CD4-positive, alpha-beta T cell treated with Interferon alpha-2 for 1 hour (primary cell): ENCODE data around the gene JPH3.
"Not testable (repeated sequence)": the region's sequence is repeated elsewhere in the genome, so short reads cannot be mapped to it uniquely, and the experiment has no call there.

Experiments
- DNase-seq, 2 donors: peaks; one replicate each; pipeline ENCODE4 v3.0.0-alpha.2; 2020 to 2022

Gene JPH3

DNA sequence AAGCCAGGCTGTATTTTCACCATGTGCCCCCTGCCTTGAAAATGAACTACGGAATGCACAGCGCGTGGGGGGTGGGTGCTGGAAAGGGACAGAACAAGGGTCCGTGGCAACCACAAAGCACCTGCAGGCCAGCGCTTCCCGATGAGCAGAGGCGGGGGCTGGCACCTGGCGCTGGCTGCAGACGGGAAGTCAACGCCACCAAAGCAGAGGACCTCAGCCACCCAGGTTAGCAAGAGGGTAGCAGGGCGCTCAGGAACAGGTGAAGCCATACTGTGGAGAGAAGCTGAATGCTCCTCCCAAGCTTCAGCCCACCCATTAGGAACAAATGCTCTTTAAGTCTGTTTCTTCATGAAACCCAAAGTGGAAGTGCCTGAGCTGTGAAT is 98.8 kb downstream of the JPH3 start:
- DNase-seq: no peak

DNA sequence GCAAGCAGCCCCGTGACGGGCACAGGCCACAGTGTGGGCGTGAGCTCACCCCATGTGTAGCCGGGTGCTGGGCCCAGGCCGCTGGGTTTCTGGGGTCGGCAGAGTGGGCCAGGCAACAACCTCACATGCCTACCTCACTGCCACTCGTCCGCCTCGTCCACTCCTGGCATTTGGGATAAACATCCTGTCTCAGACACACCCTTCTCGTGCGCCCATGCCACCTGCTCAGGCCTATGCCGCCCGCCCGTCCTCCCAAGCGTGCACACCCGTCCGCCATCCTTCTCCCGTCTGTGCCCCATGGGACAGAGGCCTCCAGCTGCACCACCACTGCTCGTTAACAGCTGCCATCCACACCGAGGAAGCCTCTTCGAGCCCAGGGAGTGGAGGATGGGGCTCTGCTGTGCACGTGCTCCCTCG is 99.2 kb downstream of the JPH3 start:
- DNase-seq: peak in 1 of 2 donors; percentile 15

DNA sequence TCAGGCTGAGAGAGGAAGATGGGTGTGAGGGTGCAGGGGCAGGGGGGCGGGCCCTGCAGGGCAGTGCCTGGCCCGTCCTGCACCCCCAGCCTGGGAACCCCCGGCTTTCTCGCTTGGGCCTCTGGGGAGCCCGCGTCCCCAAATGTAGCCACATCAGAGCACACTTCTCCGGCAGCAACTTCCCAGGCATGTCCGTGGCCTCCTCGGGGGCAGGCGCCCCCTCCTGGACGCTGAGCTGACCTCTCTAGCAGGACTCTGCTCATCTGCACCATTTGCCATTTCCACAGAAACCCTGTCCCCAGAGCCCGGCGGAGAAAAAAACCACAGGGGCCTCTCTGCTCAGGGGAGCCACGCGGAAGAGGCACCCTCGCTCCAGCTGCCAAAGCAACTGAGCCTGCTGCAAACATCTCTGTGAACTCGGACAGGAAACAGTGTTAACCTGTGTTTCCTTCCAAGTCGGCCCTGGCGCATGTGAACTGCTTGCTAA is 100.1 kb downstream of the JPH3 start:
- DNase-seq: peak; percentile 39 to 48

DNA sequence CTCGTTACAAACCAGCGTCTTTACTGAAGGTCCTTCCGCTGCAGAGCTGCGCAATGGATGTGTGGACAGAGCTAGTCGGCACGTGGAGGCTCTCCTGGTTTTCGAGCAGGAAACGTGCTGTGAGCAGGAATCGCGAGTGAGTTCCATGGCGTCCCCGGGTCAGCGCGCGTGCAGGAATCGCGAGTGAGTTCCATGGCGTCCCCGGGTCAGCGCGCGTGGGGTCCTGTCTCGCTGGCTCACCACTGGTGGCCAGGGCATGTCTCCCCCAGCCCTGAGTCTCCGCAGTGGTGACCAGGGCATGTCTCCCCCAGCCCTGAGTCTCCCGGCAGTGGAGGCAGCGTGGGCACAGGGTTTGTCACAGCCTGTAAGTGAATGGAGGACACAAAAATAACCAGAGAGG is 100.8 kb downstream of the JPH3 start:
- DNase-seq: no peak

DNA sequence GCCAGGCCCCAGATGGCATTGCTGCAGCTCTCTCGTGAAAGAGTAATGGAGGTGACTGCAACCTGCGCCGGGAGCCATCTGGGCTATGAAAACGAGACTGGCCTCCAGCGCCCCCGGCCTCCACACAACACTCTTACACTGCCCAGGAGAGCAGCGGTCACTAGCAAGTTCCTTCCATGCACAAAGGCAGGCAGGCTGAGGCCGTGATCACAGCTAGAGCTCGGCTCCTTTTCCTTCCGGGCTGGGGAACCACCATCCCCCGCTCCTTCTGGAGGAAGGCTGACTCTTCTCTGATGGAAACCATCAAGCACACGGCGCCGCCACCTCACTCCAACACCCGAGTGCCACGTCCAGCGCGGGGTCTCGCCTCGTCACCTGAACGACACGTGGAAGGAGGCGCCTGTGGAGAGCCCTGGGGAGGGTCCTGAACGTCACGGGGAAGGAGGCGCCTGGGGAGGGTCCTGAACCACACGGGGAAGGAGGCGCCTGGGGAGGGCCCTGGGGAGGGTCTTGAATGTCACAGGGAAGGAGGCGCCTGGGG is 101.6 kb downstream of the JPH3 start:
- DNase-seq: no peak

DNA sequence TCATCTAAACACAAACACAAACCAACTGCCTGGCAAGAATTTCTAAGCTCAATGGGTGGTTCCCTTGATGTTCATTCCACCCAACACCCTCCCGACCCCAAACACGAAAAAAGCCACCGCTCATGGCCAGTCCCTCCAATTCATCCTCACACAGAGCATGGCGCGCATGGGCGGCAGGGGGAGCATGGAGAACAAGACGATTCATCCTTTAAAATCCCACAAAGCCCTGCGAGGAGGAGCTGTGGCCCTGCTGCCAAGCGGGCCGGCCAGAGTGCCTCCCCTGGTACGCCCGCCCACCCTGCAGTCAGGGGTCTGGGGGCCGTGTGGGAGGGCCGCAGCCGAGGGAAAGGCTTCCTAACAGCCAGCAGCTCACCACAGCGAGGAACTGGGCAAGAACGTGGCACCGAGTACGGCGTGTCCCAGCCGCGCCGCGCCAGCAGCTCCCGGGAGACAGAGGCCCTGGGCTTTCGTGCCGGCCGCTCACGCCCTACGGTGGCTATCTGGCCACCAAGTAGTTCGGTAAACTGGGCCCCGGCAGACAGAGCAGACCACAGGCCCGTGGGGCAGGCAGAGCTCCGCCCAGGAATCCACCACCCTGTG is 102.5 kb downstream of the JPH3 start:
- DNase-seq: no peak

DNA sequence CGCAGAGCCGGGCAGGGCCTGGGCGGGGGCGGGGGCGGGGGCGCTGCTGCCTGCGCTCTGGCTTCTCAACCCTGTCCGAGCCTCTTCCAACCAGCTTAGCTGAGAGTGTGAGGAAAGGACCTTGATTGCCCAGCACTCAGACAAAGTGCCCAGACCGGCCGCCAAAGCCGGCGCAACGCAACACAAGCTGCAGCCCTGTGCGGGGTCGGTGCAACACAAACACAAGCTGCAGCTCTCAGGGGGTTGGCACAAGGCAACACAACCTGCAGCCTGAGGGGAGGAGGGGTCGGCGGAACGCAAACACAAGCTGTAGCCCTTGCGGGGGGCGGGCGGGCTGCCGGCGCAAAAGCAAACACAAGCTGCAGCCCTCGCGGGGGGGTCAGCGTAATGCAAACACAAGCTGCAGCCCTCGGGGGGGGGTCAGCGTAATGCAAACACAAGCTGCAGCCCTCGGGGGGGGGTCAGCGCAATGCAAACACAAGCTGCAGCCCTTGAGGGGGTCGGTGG is 103.5 kb downstream of the JPH3 start:
- no peak for DNase-seq

DNA sequence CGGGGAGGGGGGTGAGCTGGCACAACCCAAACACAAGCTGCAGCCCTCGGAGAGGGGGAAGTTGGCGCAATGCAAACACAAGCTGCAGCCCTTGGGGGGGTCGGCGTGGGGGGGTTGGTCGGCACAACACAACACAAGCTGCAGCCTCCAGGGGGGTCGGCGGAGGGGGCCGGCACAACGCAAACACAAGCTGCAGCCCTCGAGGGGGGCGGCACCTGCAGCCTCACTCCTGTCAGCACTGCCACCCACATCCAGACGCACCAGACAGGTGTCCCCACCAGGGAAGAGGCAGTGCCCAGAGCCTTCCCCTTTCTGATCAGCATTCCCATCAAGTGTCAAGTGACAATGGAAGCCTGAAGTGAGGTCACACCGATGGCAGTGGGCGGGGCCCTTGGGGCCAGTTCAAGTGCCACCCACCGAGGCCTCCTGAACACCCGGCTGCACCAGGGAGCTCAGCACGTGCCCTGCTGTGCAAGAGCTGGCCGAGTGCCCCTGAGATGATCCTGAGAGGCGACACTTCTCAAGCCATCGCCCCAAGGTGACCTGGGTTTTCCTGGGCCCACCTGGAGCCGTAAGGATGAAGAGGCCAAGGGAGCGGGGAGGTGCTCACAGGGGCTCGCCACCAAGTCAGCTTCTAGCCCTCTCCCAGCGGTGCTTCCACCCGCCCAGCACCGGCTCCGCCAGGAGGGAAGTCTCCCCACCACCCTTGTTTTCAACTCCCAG is 104.1 kb downstream of the JPH3 start:
- no peak for DNase-seq

DNA sequence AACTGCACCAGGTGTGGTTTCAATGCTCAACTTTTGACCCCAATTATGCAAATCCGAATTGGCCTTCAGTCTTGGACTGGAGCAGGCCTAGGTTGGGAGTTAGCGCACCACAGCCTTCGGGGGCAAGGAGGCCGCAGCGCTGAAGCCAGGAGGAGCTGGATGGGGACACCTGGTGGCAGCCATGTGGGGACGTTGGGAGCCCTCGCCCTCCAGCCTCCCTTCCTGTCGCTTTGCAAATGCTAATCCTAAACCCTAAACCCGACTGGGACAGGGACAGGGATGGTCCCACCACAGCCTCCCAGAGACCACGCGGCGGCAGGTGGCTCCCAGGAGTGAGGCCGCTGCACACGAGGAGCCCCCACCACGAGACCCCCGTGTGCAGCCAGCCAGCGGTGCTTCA is 104.8 kb downstream of the JPH3 start:
- DNase-seq: no peak

DNA sequence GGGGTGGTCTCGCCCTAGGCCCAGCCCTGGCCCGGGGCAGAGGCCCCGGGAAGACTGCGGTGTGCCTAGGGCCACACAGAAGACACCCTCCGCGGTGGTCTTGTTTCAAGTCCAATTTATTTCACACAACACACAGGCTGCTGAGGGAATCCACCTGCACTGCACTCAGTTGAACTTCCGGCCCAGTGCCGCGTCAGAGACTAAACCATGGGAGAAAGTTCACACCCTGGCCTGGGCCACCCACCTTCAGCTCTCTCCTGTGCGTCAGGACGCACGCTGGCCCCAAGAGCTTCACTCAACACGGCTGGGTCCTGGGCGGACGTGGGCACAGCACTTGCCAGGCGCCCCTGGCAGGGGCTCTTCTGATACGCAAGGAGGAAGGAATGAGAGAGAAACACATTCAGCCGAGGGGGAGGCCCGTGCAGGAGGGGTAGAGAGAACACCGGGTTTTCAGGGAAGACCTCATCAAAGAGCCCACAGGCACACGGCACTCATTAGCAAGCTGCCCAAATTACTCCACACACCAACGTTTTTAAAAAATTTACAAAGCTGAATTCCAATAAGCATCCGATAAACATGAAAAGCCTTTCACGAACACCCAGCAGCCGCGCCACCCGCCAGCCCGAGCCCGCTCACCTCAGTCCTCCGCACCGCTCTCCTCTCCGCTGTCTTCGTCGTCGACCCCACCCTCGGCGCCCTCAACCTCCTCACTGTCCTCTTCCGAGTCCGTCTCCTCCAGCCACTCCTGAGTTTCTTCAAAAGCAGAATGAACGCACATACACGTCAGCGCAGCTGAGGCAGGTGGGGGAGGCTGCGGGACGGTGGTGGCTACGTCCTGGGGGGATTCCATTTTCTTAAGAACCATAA is 105.6 kb downstream of the JPH3 start:
- DNase-seq: no peak

DNA sequence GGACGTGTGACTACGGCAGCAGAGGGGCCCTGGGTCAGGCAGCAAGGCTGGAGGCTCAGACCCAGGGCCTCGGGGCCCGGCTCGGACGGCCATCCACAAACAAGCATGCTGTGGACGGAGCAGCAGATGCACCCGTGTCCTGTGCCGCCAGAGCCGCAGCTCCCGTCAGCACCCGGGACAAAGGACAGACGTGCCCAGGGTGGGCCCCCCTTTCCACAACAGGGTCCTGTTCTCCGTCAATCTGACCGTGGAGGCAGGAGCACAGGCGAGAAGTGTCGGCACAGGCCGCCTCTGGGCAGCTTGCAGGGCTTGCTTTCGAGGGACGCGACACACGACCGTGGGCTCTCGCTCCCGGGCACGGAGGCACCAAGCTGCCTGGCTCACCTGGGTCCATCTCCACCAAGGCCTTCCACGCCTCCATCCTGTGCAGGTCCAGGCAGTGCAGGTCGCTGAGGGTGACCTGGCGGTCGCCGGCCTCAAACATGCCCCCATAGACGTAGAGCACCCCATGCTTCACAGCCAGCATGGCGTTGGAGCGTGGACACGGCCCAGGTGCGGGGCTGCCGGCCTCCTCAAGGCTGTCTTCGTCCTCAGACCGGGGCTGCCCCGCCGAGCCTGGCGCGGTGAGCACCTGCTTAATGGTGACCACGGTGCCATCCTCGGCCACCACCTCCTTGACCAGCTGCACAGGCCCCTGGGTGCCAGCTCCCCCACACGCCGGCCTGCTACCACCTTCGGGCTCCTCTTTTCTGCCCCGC is 106.8 kb downstream of the JPH3 start:
- DNase-seq: no peak

DNA sequence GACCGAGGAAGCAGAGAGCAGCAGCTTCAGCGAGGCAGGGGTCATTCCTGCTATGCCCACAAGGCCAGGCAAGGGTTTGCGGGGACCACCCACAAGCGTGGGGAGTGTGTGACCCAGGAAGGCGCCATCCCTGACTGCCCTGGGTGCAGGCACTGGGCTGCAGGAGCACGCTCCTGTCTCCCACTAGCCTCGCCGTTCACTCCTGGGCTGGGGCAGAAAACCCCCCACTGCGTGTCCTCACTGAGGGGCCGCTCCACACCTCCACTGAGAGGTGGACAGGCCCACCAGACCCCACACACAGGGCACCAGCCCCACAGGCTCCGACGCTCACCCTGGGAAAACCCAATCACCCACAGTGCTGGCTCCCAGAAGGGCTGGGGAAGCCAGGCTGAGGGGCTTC is 107.4 kb downstream of the JPH3 start:
- no peak for DNase-seq

DNA sequence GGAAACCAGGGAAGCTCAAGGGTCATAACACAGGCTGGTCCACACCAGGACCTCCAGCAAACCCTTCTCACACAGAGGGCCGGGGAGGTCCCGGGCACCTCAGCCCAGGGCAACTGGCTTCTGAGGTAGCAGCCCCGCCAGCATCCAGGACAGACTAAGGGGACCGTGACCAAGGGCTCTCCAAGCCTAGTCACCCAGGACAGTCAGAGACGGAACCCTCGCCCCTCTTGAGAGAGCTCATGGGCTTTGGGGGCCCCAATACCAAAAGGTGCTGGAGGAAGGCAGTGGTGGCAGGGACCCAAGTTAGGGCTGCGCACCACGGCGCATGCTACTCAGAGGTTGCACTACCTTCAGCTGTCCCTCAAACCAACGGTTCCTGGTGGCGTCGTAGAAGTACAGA is 108.6 kb downstream of the JPH3 start:
- no peak for DNase-seq

DNA sequence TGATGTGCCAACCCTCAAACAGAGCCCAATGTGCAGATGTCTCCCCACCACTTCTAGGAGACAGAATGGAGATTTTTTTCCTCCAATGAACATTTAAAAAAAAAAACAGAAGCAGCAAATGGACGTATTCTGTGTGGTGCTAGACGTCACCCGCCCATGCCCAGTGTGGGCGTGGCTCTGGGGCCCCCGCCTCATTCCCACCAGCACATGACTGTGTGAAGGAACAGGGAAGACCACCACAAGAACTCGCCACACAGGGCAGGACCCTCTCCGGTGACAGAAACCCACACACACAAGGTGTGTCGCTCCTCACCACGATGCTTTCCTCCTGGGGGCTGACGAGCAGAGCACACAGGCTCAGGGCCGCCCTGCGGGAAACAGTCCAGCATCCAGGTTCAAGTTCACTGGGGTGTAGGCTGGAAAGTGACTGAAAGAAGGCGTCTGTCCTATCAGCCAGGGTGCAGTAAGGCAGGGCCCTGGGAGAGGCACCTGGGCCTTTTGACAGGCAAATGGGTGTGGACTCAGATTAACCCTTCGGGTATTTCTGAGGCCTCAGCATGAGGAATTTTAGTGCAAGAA is 110.0 kb downstream of the JPH3 start:
- DNase-seq: no peak

DNA sequence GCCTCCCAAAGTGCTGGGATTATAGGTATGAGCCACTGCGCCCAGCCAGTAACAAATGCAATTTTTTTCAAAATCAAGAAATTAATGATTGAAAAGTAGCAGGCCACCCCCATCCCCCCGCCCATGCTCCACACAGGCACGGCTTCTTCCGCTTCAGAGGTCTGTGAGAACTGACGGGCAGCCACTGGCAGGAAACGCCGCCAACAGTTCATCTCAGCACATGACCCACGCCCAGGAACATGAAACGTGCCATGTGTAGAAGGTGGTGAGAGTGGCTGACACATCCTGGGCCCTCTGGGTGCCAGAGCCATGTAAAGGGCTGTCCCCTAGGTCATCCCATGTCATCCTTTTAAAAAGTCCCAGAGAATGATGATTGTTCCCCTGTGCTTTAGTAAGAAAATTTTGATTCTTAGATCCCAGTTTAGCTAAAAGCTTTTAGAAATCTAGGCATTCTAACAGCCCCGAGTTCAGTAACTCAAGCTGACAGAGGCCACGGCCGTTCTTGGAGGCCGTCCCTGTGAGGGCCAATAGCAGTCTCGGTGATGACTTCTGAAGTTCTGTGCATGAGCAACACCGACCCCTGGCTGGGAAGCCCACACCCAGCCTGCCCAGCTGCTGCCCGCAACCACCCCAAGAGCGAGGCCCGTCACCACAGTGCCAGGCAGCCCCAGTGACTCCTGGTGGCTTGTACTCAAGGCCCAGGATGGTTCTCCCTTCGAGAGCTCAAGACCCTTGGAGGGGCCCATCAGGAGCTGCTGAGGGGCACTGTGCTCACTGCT is 111.3 kb downstream of the JPH3 start:
- peak; percentile 33 to 71 for DNase-seq

DNA sequence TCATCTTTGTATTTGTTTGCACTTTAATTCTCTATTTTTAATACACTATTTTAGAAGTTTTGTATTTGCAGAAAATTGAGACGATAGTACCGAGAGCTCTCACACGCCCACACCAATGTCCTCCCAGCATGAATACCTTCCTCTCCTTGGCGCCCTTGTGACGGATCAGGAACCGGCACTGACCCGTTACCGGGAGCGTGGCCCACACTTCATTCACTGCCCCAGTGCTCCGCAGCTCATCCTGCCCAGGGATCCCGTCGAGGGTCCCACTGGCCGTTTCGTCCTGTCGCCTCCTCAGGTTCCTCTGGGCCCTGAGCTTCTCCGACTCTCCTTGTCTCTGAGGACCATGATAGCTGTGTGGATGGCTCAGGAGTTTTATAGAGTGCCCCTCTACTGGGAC is 112.9 kb downstream of the JPH3 start:
- no peak for DNase-seq

DNA sequence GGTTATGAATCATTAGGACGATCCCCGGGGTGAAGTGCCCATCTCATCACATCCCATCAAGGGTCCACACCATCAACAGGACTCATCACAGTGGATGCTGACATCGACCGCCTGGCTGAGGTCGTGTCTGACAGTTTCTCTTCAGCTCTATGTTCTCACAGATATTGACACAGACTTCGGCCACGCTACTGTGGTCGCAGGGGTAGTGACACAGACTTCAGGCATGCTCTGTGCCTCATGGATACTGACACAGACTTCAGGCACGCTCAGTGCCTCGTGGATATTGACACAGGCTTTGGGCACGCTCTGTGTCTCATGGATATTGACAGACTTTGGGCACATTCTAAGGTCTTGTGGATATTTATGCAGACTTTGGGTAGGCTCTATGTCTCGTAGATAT is 113.3 kb downstream of the JPH3 start:
- no peak for DNase-seq

DNA sequence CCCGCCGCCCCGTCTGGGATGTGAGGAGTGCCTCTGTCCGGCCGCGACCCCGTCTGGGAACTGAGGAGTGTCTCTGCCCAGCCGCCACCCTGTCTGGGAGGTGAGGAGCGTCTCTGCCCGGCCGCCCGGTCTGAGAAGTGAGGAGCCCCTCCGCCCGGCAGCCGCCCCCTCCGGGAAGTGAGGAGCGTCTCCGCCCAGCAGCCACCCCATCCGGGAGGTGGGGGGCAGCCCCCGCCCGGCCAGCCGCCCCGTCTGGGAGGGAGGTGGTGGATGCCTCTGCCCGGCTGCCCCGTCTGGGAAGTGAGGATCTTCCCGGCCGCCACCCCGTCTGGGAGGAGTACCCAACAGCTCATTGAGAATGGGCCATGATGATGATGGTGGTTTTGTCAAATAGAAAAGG is 116.5 kb downstream of the JPH3 start:
- DNase-seq: not testable (repeated sequence)

DNA sequence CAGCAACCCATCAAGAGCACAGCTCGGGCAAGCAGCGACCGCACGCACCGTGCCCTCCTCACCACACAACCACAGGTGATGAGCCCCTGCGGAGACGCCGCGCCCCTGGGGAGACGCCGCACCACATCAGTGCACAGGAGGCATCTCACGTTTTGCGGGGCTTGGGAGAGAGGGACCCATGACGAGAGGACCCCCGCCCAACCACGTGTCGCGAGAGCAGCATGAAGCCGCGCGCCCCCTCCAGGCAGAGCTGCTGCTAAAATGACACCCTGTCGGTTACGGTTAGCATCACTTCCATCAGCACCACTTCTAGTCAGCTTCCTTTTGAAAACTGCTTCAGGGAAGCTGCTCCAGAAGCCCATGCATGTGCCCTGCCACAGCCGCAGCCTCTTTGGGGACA is 118.1 kb downstream of the JPH3 start:
- no peak for DNase-seq

DNA sequence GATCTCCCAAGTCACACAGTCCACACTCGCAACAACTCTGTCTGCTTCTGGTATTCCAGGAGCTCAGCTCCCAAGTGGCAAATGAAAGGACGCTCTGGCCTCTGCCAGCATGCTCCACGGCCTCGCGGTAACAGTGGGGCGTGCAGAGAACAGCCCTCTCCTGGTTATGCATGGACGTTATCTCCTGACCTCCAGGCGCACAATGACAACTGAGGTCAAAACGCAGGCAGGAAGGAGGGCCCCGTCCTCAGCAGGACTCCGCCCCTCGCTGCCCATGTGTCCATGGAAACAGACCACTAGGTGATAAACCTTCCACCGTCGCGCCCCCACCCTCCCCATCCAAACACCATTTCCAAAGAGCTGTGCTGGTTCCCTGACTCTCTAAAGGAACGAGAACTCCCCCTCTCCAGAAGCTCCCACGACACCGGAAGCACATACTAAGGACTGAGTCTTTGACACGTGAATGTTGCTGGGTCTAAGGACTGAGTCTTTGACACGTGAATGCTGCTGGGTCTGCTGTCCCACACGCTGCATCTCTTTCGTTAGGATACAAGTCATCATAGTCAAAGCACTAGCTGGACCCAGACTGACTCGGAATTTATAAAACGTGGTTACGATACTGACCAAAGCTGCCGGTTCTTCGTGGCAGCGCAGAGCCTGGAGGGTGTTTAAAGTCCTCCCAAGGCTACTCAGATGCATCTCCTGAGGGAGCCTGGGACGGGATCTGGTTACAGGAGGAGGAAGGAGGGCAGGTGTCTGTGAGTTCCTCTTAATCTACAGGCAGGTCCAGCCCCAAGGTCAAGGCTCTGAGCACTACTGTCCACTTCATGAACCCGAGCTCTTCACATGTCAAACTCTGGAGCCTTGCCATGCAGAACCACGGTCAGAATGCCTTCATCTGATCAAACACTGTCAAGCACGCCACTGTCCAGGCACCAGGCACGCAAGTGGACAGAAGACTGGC is 119.6 kb downstream of the JPH3 start:
- no peak for DNase-seq
